Endothelial cell of umbilical vein (primary cell): Measurements from ENCODE around the gene ZNF775. TPM values are rescaled to one million over a fixed set of nuclear protein-coding genes. Genes with fewer than 3 reads are reported as not detected.

Source experiments
- BruUV-seq: library from RNA; stranded (reverse); fragments of 400-500 nt; replicated peaks from 2 replicates; lab custom pipeline; 2021; lab: Mats Ljungman, UMichigan
- CTCF ChIA-PET: fragments of 300-600, 350-600 bp; sonication (Branson Sonifier 250); formaldehyde crosslinking; loops from one replicate; lab custom pipeline; 2021; ENCODE audit warnings: antibody characterized with exemption, inconsistent platforms; lab: Charles Lee
- POLR2A ChIA-PET: fragments of 300-600, 350-600 bp; sonication (Branson Sonifier 250); formaldehyde crosslinking; loops from one replicate; lab custom pipeline; 2021; ENCODE audit warnings: antibody characterized with exemption, inconsistent platforms; lab: Charles Lee
- DNase-seq: peaks from one replicate; pipeline ENCODE4 v3.0.0-alpha.2; 2011; ENCODE audit warnings: low read depth, low spot score
- FAIRE-seq: peaks from 2 replicates; lab custom pipeline; 2011; peaks lifted over from hg19 to GRCh38; lab: Jason Lieb, UNC
- H2AFZ ChIP-seq: 2 replicates; pipeline ENCODE4 v1.6.0; 2012; ENCODE audit warnings: low read depth, low read length, control low read depth, inconsistent platforms
- H3K27ac ChIP-seq: 2 replicates; pipeline ENCODE4 v1.5.1; 2011; ENCODE audit warnings: low read depth, mild to moderate bottlenecking, control low read depth, low read length, moderate library complexity; ENCODE audit not compliant: insufficient read depth
- H3K27me3 ChIP-seq, 2 experiments: 2 replicates each; pipeline versions ENCODE4 v1.6.0 to v1.6.1; 2011; ENCODE audit warnings: low read length in 2 of 2, mixed read lengths in 1 of 2; ENCODE audit not compliant: control insufficient read depth in 2 of 2, insufficient read depth in 2 of 2
- H3K36me3 ChIP-seq, 2 experiments: 2 replicates in 1 of 2; 3 replicates in 1 of 2; pipeline ENCODE4 v1.5.1; 2011; ENCODE audit warnings: low read length in 2 of 2, mild to moderate bottlenecking in 1 of 2, moderate library complexity in 1 of 2; ENCODE audit not compliant: control insufficient read depth in 2 of 2, insufficient read depth in 2 of 2; ENCODE audit errors: extremely low read depth in 1 of 2
- H3K4me1 ChIP-seq: 3 replicates; pipeline ENCODE4 v1.5.1; 2011; ENCODE audit warnings: mild to moderate bottlenecking, low read length; ENCODE audit not compliant: control insufficient read depth, insufficient read depth; ENCODE audit errors: extremely low read depth
- H3K4me2 ChIP-seq: 2 replicates; pipeline ENCODE4 v1.6.1; 2011; ENCODE audit warnings: low read length, control low read depth, mixed read lengths; ENCODE audit not compliant: insufficient read depth
- H3K4me3 ChIP-seq, 3 experiments: fragments of 200-600 bp in 1 of 3; sonication (generic), shearing (Covaris generic) in 1 of 3; replicated peaks in 1 of 3; 2 replicates each; pipeline ENCODE4 v1.5.1; 2011 to 2016; ENCODE audit warnings: control low read depth in 3 of 3, low read length in 3 of 3, mild to moderate bottlenecking in 2 of 3, inconsistent platforms in 1 of 3, low read depth in 1 of 3, moderate library complexity in 1 of 3; ENCODE audit not compliant: insufficient read depth in 1 of 3
- H3K79me2 ChIP-seq: 2 replicates; pipeline ENCODE4 v1.6.0; 2012; ENCODE audit warnings: low read length, inconsistent platforms; ENCODE audit not compliant: control insufficient read depth, insufficient read depth
- H3K9ac ChIP-seq: replicated peaks from 2 replicates; pipeline ENCODE3; 2011; ENCODE audit warnings: low read length, control low read depth; ENCODE audit not compliant: insufficient read depth; ENCODE audit errors: extremely low read depth
- H3K9me1 ChIP-seq: replicated peaks from 3 replicates; pipeline ENCODE4 v1.6.0; 2011; ENCODE audit warnings: mild to moderate bottlenecking, low read length; ENCODE audit not compliant: control insufficient read depth, insufficient read depth; ENCODE audit errors: extremely low read depth
- H3K9me3 ChIP-seq: replicated peaks from 2 replicates; pipeline ENCODE4 v1.5.1; 2012; ENCODE audit warnings: low read length, inconsistent platforms; ENCODE audit not compliant: control insufficient read depth, insufficient read depth
- H4K20me1 ChIP-seq: replicated peaks from 2 replicates; pipeline ENCODE3; 2011; ENCODE audit warnings: mild to moderate bottlenecking, low read length; ENCODE audit not compliant: control insufficient read depth, insufficient read depth; ENCODE audit errors: extremely low read depth
- EZH2 ChIP-seq: IDR thresholded peaks from 2 replicates; pipeline ENCODE4 v1.6.1; 2012; ENCODE audit warnings: borderline replicate concordance, low read depth, mild to moderate bottlenecking, moderate library complexity, low read length, inconsistent platforms; ENCODE audit not compliant: severe bottlenecking
- FOS ChIP-seq: IDR thresholded peaks from 2 replicates; pipeline ENCODE4 v1.6.1; 2011; ENCODE audit warnings: mild to moderate bottlenecking, low read length, moderate library complexity, borderline replicate concordance; ENCODE audit not compliant: insufficient read depth
- GATA2 ChIP-seq: IDR thresholded peaks from 2 replicates; pipeline ENCODE4 v1.7.0; 2011; ENCODE audit warnings: low read depth, mild to moderate bottlenecking, moderate library complexity, mixed read lengths, low read length; ENCODE audit not compliant: insufficient read length, insufficient read depth
- JUN ChIP-seq: IDR thresholded peaks from 2 replicates; pipeline ENCODE4 v1.6.1; 2011; ENCODE audit warnings: borderline replicate concordance, low read depth; ENCODE audit not compliant: insufficient read length, insufficient read depth
- MYC ChIP-seq: IDR thresholded peaks from one replicate; pipeline ENCODE4 v1.6.1; 2011; ENCODE audit warnings: mild to moderate bottlenecking, low read depth, low read length
- POLR2A ChIP-seq: IDR thresholded peaks from 2 replicates; pipeline ENCODE4 v1.6.1; 2012; ENCODE audit warnings: low read depth, mild to moderate bottlenecking, control low read depth, low read length
- POLR2AphosphoS5 ChIP-seq: IDR thresholded peaks from 2 replicates; pipeline ENCODE4 v1.6.1; 2012; ENCODE audit warnings: low read depth, mild to moderate bottlenecking, control low read depth, low read length, moderate library complexity; ENCODE audit not compliant: insufficient read depth
- dilution Hi-C: fragments of 300-500 bp; cut with MboI; formaldehyde crosslinking; loops from one replicate; pipeline ENCODE4 v1.15.0; 2019; ENCODE audit warnings: low sequenced_read_pairs; ENCODE audit not compliant: extremely low pct_ligation_motif_present
- intact Hi-C: fragments of 100-400 bp; cut with micrococcal nuclease; formaldehyde crosslinking; loops from one replicate; pipeline ENCODE4 v1.10.0; 2022
- polyA plus RNA-seq, 4 experiments: library from polyadenylated mRNA; depleted of rRNA in 3 of 4; stranded (reverse) in 3 of 4; unstranded in 1 of 4; fragments of >200 nt; gene quantifications; 2 replicates each; pipeline versions ENCODE4 v1.2.1 to v1.2.3, GENCODE V29; 2011 to 2012; ENCODE audit warnings: missing spikeins in 1 of 4
- total RNA-seq: library from RNA; stranded (reverse); gene quantifications from 2 replicates; pipeline ENCODE4 v1.2.3, GENCODE V29; 2021
- TF ChIP-seq, protein P1 (sequence below): IDR thresholded peaks from 2 replicates; pipeline ENCODE4 v1.6.1; 2011; ENCODE audit not compliant: insufficient read depth, insufficient read length
- TF ChIP-seq, protein P2 (sequence below), 2 donors: IDR thresholded peaks; 1 replicate in 1 of 2; 2 replicates in 1 of 2; pipeline ENCODE4 v1.5.1; 2011; ENCODE audit warnings: low read length in 2 of 2, mild to moderate bottlenecking in 2 of 2, moderate library complexity in 2 of 2, control low read depth in 1 of 2, inconsistent platforms in 1 of 2, low read depth in 1 of 2; ENCODE audit not compliant: insufficient read depth in 1 of 2; ENCODE audit errors: extremely low read depth in 1 of 2

The ZNF775 gene
- total and polyA plus RNA-seq, 2 donors (not counting 3 experiments of a cell fraction or from before 2014, with no cell fraction given) = 5.8 to 8.3 TPM

DNA sequence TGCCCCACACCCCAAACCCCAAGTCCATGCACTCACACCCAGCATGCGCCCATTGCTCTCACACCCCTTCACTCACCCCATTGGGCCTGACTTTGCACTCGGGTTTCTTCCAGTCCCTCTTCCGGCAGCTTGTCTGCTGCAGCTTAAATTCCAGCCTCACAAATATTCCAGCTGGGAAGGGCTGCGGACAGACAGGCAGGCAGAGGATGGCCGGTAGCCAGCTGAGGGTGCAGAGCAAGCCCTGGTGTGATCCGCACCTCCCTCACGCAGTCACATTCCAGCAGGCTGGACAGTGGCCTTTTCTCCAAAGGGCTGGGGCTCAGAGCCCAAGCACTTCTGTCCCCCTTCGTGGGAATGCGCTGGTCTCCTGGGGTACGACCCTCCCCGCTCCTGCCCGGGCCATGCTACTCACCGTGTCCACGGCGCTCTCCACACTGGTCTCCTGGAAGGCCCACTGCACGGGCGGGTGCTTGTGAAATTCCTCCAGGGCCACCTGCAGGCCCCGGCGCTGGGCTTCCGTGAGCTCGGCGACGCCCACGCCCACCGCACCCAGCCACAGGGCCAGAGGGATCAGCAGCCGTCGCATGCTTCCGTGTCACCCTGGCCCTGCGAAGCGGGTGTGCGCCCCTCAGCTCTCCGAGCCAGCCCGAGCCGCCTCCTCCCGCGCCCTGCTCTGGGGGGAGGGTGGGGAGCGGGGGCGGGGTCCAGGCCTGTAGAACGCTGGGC, 38.9 kb upstream of the ZNF775 start:
- Histone ChIP-seq H4K20me1 (no peaks in the 10 kb centered on the region), H2AFZ (no peak overlapping the region), H3K9me1 (no peaks in the 10 kb centered on the region), H3K79me2 (no peaks in the 10 kb centered on the region), H3K4me2 (no peak overlapping the region), H3K27ac (no peak overlapping the region), H3K4me3 (no peak overlapping the region), H3K36me3 (no peaks in the 10 kb centered on the region), H3K9me3 (no peaks in the 10 kb centered on the region), H3K9ac (no peak overlapping the region), H3K4me1 (no peaks in the 10 kb centered on the region), H3K27me3 (peaks cover 28 to 35% of the 10 kb centered on the region in 2 experiments)
- TF ChIP-seq EZH2 = no peak
- ChIA-PET POLR2A (no interaction called here), CTCF (no interaction called here)
- FAIRE-seq = no peak
- no peak for DNase-seq
- dilution Hi-C loops = no loop called here
- no TSS peak for BruUV-seq
- intact Hi-C loops = no loop called here

DNA sequence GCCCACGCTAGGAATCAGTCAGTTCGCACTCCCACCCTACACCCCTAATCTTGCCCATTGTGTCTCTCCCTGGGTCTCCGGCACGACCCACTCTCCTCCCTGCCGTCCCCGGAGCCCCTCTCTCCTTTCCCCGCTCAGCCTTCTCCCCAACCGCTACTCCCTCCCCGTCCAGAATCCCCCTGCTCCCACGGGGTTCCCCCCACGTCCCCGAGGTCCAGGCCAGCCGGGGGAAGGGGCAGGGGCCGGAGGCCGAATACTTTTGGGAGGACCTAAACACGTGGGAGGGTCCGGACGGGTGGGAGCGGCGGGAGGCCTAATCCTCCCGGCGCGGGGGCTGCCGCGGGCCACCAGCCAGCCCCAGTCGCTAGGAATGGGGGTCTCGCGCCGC, 38.3 kb upstream of the ZNF775 start:
- Histone ChIP-seq H3K36me3 (no peaks in the 10 kb centered on the region), H3K4me1 (no peaks in the 10 kb centered on the region), H3K4me3 (no peak overlapping the region), H3K9me1 (no peaks in the 10 kb centered on the region), H2AFZ (no peak overlapping the region), H3K27ac (no peak overlapping the region), H3K27me3 (peaks cover 28 to 35% of the 10 kb centered on the region in 2 experiments), H3K9me3 (no peaks in the 10 kb centered on the region), H4K20me1 (no peaks in the 10 kb centered on the region), H3K9ac (no peak overlapping the region), H3K4me2 (no peak overlapping the region), H3K79me2 (no peaks in the 10 kb centered on the region)
- ChIA-PET POLR2A (no interaction called here), CTCF (no interaction called here)
- no TSS peak for BruUV-seq
- DNase-seq = no peak
- intact Hi-C loops (no loop called here), dilution Hi-C loops (no loop called here)
- FAIRE-seq = no peak
- TF ChIP-seq, protein P1, sequence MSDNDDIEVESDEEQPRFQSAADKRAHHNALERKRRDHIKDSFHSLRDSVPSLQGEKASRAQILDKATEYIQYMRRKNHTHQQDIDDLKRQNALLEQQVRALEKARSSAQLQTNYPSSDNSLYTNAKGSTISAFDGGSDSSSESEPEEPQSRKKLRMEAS = no peak
- no peak for TF ChIP-seq EZH2
- no peak for TF ChIP-seq FOS
- TF ChIP-seq JUN = no peak
- TF ChIP-seq GATA2 = no peak
- TF ChIP-seq POLR2A = no peak
- TF ChIP-seq MYC = no peak
- TF ChIP-seq POLR2AphosphoS5 = no peak
- TF ChIP-seq, protein P2, sequence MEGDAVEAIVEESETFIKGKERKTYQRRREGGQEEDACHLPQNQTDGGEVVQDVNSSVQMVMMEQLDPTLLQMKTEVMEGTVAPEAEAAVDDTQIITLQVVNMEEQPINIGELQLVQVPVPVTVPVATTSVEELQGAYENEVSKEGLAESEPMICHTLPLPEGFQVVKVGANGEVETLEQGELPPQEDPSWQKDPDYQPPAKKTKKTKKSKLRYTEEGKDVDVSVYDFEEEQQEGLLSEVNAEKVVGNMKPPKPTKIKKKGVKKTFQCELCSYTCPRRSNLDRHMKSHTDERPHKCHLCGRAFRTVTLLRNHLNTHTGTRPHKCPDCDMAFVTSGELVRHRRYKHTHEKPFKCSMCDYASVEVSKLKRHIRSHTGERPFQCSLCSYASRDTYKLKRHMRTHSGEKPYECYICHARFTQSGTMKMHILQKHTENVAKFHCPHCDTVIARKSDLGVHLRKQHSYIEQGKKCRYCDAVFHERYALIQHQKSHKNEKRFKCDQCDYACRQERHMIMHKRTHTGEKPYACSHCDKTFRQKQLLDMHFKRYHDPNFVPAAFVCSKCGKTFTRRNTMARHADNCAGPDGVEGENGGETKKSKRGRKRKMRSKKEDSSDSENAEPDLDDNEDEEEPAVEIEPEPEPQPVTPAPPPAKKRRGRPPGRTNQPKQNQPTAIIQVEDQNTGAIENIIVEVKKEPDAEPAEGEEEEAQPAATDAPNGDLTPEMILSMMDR (IDR thresholded peaks at IDR 0.05; ENCODE audit: extremely low read depth in 1 of 2, insufficient read depth in 1 of 2, low read depth in 1 of 2, low read length in 2 of 2) = no peak
